ENCODE measurements around the gene RAB10. TPM values are rescaled to one million over a fixed set of nuclear protein-coding genes. Genes with fewer than 3 reads are reported as not detected.

Gene RAB10
- total and polyA plus RNA-seq, 2 of the 4 experiments (the other 2 are of a cell fraction) = 30.1 to 77.1 TPM

DNA sequence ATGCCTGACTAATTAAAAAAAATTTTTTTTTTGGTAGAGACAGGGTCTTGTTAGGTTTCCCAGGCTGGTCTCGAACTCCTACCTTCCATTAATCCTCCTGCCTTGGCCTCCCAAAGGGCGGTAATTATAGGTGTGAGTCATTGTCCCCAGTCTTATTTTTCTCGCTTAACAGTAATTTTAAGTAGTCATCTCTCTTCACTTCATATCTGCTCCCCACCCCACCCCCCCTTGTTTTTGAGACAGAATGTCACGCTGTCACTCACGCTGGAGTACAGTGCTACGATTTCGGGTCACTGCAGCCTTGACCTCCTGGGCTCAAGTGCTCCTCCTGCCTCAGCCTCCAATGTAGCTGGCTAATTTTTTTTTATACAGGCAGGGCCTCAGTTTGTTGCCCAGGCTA lies 27.7 kb downstream of the RAB10 start:
- POLR2A ChIA-PET (ENCODE audit: unreplicated experiment) = no interaction called here

More for the DNA sequence above, 27.7 kb downstream of the RAB10 start:
- no peak overlapping the region for H3K4ac ChIP-seq (ENCODE audit: low read depth, low read length)
- no peaks in the 10 kb centered on the region for H3K9me3 ChIP-seq (ENCODE audit: control insufficient read depth, insufficient read depth, low read length)
- intact Hi-C loops (cut with micrococcal nuclease) (no loop called here), in situ Hi-C loops (cut with MboI; ENCODE audit: low sequenced_read_pairs) (no loop called here), dilution Hi-C loops (cut with HindIII; ENCODE audit: low sequenced_read_pairs, unreplicated experiment) (no loop called here)
- no peak overlapping the region for H2BK20ac ChIP-seq (ENCODE audit: low read depth, low read length)
- H4K91ac ChIP-seq (ENCODE audit: insufficient read depth, low read depth, low read length) = no peak overlapping the region
- H3K9me1 ChIP-seq (ENCODE audit: insufficient read depth, low read length) = peaks cover 10% of the 10 kb centered on the region
- no peak overlapping the region for H3K14ac ChIP-seq (replicated peaks; ENCODE audit: low read depth, low read length)
- no peak overlapping the region for H2BK15ac ChIP-seq (ENCODE audit: low read depth, low read length)
- H3K23ac ChIP-seq (ENCODE audit: low read depth, low read length) = no peak overlapping the region
- no peaks in the 10 kb centered on the region for H3K27me3 ChIP-seq (ENCODE audit: control insufficient read depth, insufficient read depth, low read length)
- TF ChIP-seq, protein P1, sequence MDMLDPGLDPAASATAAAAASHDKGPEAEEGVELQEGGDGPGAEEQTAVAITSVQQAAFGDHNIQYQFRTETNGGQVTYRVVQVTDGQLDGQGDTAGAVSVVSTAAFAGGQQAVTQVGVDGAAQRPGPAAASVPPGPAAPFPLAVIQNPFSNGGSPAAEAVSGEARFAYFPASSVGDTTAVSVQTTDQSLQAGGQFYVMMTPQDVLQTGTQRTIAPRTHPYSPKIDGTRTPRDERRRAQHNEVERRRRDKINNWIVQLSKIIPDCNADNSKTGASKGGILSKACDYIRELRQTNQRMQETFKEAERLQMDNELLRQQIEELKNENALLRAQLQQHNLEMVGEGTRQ (IDR thresholded peaks at IDR 0.05; ENCODE audit: low read depth, low read length) = no peak
- TF ChIP-seq MAFK (IDR thresholded peaks at IDR 0.05; ENCODE audit: low read depth, low read length) = no peak
- no peak for TF ChIP-seq BHLHE40 (IDR thresholded peaks at IDR 0.05; ENCODE audit: low read depth, low read length)
- no peak for TF ChIP-seq RFX5 (IDR thresholded peaks at IDR 0.05; ENCODE audit: low read depth, low read length)
- no peak for TF ChIP-seq NFE2L2 (IDR thresholded peaks at IDR 0.05; ENCODE audit: low read depth, low read length)
- no peak for TF ChIP-seq SMC3 (IDR thresholded peaks at IDR 0.05; ENCODE audit: low read depth, low read length)
- TF ChIP-seq, protein P2, sequence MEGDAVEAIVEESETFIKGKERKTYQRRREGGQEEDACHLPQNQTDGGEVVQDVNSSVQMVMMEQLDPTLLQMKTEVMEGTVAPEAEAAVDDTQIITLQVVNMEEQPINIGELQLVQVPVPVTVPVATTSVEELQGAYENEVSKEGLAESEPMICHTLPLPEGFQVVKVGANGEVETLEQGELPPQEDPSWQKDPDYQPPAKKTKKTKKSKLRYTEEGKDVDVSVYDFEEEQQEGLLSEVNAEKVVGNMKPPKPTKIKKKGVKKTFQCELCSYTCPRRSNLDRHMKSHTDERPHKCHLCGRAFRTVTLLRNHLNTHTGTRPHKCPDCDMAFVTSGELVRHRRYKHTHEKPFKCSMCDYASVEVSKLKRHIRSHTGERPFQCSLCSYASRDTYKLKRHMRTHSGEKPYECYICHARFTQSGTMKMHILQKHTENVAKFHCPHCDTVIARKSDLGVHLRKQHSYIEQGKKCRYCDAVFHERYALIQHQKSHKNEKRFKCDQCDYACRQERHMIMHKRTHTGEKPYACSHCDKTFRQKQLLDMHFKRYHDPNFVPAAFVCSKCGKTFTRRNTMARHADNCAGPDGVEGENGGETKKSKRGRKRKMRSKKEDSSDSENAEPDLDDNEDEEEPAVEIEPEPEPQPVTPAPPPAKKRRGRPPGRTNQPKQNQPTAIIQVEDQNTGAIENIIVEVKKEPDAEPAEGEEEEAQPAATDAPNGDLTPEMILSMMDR (conservative IDR thresholded peaks at IDR 0.05; ENCODE audit: low read depth, low read length) = no peak
- TF ChIP-seq RAD21 (IDR thresholded peaks at IDR 0.05; ENCODE audit: low read length) = no peak
- no peak for TF ChIP-seq CHD1 (IDR thresholded peaks at IDR 0.05; ENCODE audit: low read depth, low read length)
- no peak for TF ChIP-seq CEBPB (IDR thresholded peaks at IDR 0.05; ENCODE audit: low read depth, low read length)
- TF ChIP-seq FOS (IDR thresholded peaks at IDR 0.05; ENCODE audit: low read depth, low read length) = no peak
- TF ChIP-seq MXI1 (IDR thresholded peaks at IDR 0.05; ENCODE audit: borderline replicate concordance, low read depth, low read length) = no peak
- TF ChIP-seq, protein P3, sequence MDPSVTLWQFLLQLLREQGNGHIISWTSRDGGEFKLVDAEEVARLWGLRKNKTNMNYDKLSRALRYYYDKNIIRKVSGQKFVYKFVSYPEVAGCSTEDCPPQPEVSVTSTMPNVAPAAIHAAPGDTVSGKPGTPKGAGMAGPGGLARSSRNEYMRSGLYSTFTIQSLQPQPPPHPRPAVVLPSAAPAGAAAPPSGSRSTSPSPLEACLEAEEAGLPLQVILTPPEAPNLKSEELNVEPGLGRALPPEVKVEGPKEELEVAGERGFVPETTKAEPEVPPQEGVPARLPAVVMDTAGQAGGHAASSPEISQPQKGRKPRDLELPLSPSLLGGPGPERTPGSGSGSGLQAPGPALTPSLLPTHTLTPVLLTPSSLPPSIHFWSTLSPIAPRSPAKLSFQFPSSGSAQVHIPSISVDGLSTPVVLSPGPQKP (IDR thresholded peaks at IDR 0.05; ENCODE audit: borderline replicate concordance, low read depth, low read length) = no peak
- TF ChIP-seq POLR2A (IDR thresholded peaks at IDR 0.05; ENCODE audit: low read depth, low read length) = no peak
- TF ChIP-seq RCOR1 (IDR thresholded peaks at IDR 0.05; ENCODE audit: insufficient replicate concordance, low read length) = no peak
- TF ChIP-seq MAZ (IDR thresholded peaks at IDR 0.05; ENCODE audit: borderline replicate concordance, low read depth, low read length) = no peak
- ATAC-seq (ENCODE audit: low read depth) (no peak), DNase-seq (no peak)
- H2AK5ac ChIP-seq (ENCODE audit: low read depth, low read length) = no peak overlapping the region
- BruUV-seq (replicated peaks) = no TSS peak
- no peak overlapping the region for H3K4me3 ChIP-seq (ENCODE audit: insufficient read depth, low read depth, low read length)
- H2AK9ac ChIP-seq (replicated peaks; ENCODE audit: low read depth, low read length, poor library complexity) = no peak overlapping the region
- no peak overlapping the region for H3K56ac ChIP-seq (ENCODE audit: extremely low read depth, insufficient read depth, low read length)
- CTCF ChIA-PET = interaction anchor here (0.6 to 0.7 kb wide), 2 partner anchors 67 to 371 kb away, joined by 3 to 6 read pairs; no protein-coding TSS in a partner anchor
- H3K27ac ChIP-seq (ENCODE audit: insufficient read depth, low read length) = no peak overlapping the region
- peaks cover 9% of the 10 kb centered on the region for H3K36me3 ChIP-seq (ENCODE audit: control insufficient read depth, insufficient read depth, low read length)
- peaks cover 28 to 76% of the 10 kb centered on the region in 2 experiments for H3K79me1 ChIP-seq (ENCODE audit: low read depth in 1 of 2, low read length in 2 of 2)
- no peak overlapping the region for H4K8ac ChIP-seq (ENCODE audit: low read depth in 2 of 2, low read length in 2 of 2)
- H4K20me1 ChIP-seq (ENCODE audit: insufficient read depth, low read length) = peaks cover 76% of the 10 kb centered on the region
- peaks cover 2% of the 10 kb centered on the region for H3K4me1 ChIP-seq (ENCODE audit: control insufficient read depth, insufficient read depth, low read length)
- no peak overlapping the region for H2AFZ ChIP-seq (replicated peaks; ENCODE audit: low read length, poor library complexity)
- no peak overlapping the region for H2BK5ac ChIP-seq (ENCODE audit: low read depth, low read length, poor library complexity, severe bottlenecking)
- no peak overlapping the region for H4K5ac ChIP-seq (ENCODE audit: low read depth, low read length)
- H2BK120ac ChIP-seq (ENCODE audit: low read depth, low read length) = no peak overlapping the region
- WGBS, 2 experiments (ENCODE audit: extremely low coverage in 2 of 2, insufficient read length in 1 of 2) = 75% methylated on average over 4 of the region's 7 CpGs; no CpG with 5 or more reads in 1 of the 2 experiments
- no peak overlapping the region for H3K18ac ChIP-seq (ENCODE audit: low read depth, low read length)
- H3K9ac ChIP-seq (ENCODE audit: low read depth, low read length) = no peak overlapping the region
- no peak overlapping the region for H3K4me2 ChIP-seq (ENCODE audit: low read depth, low read length)
